Mucosa of rectum (tissue), 2 donors: Measurements from ENCODE around the gene SPTLC3.

Experiments
- H3K27ac ChIP-seq, 2 donors: one replicate each; pipeline ENCODE4 v1.7.0; 2013; ENCODE audit warnings: inconsistent platforms in 2 of 2, low read depth in 2 of 2, low read length in 2 of 2
- H3K27me3 ChIP-seq, 2 donors: one replicate each; pipeline ENCODE4 v1.7.0; 2013; ENCODE audit warnings: low read length in 2 of 2; ENCODE audit not compliant: control insufficient read depth in 2 of 2, insufficient read depth in 2 of 2
- H3K36me3 ChIP-seq, 2 donors: one replicate each; pipeline ENCODE4 v1.7.0; 2013; ENCODE audit warnings: low read length in 2 of 2; ENCODE audit not compliant: control insufficient read depth in 2 of 2, insufficient read depth in 2 of 2
- H3K4me1 ChIP-seq, 2 donors: one replicate each; pipeline ENCODE4 v1.7.0; 2013; ENCODE audit warnings: low read length in 2 of 2, mild to moderate bottlenecking in 1 of 2; ENCODE audit not compliant: control insufficient read depth in 2 of 2, insufficient read depth in 2 of 2
- H3K4me3 ChIP-seq, 2 donors: one replicate each; pipeline ENCODE4 v1.7.0; 2013; ENCODE audit warnings: low read length in 2 of 2
- H3K9ac ChIP-seq, 2 donors: one replicate each; pipeline ENCODE4 v1.7.0; 2013; ENCODE audit warnings: low read length in 2 of 2, low read depth in 1 of 2, mild to moderate bottlenecking in 1 of 2
- H3K9me3 ChIP-seq, 2 donors: one replicate each; pipeline ENCODE4 v1.7.0; 2013; ENCODE audit warnings: low read length in 2 of 2; ENCODE audit not compliant: control insufficient read depth in 2 of 2
- donor health status: healthy.
- donor health status: Normal muscosa, but diverticular disease.

The SPTLC3 gene

GRCh38 chr20:13085275-13085674 lies 76.5 kb downstream of the SPTLC3 start:
- Histone ChIP-seq H3K4me3 (no peak overlapping the region), H3K36me3 (no peaks in the 10 kb centered on the region), H3K9me3 (no peaks in the 10 kb centered on the region), H3K9ac (no peak overlapping the region), H3K4me1 (peaks cover 0 to 4% of the 10 kb centered on the region in 2 donors), H3K27ac (no peak overlapping the region), H3K27me3 (no peaks in the 10 kb centered on the region)

- Histone ChIP-seq H3K4me1 (peaks cover 0 to 6% of the 10 kb centered on the region in 2 donors), H3K27ac (no peak overlapping the region), H3K36me3 (no peaks in the 10 kb centered on the region), H3K27me3 (no peaks in the 10 kb centered on the region), H3K4me3 (peak overlapping the region in 1 of 2 donors; percentile 34), H3K9me3 (no peaks in the 10 kb centered on the region), H3K9ac (no peak overlapping the region)
These were observed 81.2 kb downstream of the SPTLC3 start for GRCh38 chr20:13089950-13090469.

DNA sequence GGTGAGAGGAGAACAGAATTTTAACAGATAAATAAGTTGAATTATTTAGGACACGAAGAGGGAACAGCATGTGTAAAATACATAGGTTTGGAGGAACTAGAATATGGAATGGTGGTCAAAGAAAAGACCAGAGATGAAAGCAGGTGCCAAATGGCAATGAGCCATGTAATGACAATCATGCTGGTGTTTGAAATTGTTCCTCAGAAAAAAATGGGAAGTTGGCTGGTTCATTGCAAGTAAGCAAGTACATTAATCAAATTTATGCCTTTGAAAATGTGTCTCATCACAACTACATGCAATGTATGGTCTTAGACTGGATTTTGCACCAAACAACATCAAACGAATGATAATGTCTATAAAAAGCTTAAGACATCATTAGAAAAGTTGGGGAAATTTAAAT lies 83.3 kb downstream of the SPTLC3 start:
- Histone ChIP-seq H3K9me3 (no peaks in the 10 kb centered on the region), H3K9ac (no peak overlapping the region), H3K4me3 (no peak overlapping the region), H3K36me3 (no peaks in the 10 kb centered on the region), H3K27me3 (no peaks in the 10 kb centered on the region), H3K4me1 (peaks cover 0 to 6% of the 10 kb centered on the region in 2 donors), H3K27ac (no peak overlapping the region)

DNA sequence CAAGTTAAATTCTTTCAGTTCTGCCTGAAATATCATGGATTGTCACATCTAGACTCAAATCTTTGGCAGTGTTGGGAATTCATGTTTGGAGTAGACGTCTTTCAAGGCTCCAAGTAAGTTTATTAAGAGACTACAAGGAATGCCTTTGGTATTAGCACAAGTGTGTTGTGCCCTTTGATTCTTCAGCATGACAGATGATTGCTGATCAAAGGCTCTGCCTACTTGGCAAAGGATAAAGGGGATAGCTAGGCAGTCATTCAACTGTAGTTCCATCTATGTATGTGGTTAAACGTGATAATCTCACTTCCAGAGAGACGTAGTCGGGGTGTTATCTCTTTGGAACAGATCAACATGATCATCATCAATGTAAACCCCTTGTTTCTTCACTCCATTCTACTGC lies 86.2 kb downstream of the SPTLC3 start:
- Histone ChIP-seq H3K4me3 (no peak overlapping the region), H3K27ac (no peak overlapping the region), H3K4me1 (peaks cover 0 to 6% of the 10 kb centered on the region in 2 donors), H3K27me3 (no peaks in the 10 kb centered on the region), H3K9ac (no peak overlapping the region), H3K36me3 (no peaks in the 10 kb centered on the region), H3K9me3 (no peaks in the 10 kb centered on the region)

GRCh38 chr20:13098720-13099355 lies 90.1 kb downstream of the SPTLC3 start:
- Histone ChIP-seq H3K4me3 (no peak overlapping the region), H3K27ac (no peak overlapping the region), H3K9ac (no peak overlapping the region), H3K9me3 (no peaks in the 10 kb centered on the region), H3K27me3 (no peaks in the 10 kb centered on the region), H3K36me3 (no peaks in the 10 kb centered on the region), H3K4me1 (peaks cover 3 to 5% of the 10 kb centered on the region in 2 donors)

- Histone ChIP-seq H3K27me3 (no peaks in the 10 kb centered on the region), H3K9me3 (no peaks in the 10 kb centered on the region), H3K9ac (no peak overlapping the region)
These were observed 90.9 kb downstream of the SPTLC3 start for GRCh38 chr20:13099676-13100075.

GRCh38 chr20:13101276-13101675 lies 92.5 kb downstream of the SPTLC3 start:
- Histone ChIP-seq H3K4me1 (peaks cover 3 to 5% of the 10 kb centered on the region in 2 donors), H3K9ac (no peak overlapping the region), H3K36me3 (no peaks in the 10 kb centered on the region), H3K9me3 (no peaks in the 10 kb centered on the region), H3K27ac (no peak overlapping the region), H3K27me3 (no peaks in the 10 kb centered on the region), H3K4me3 (no peak overlapping the region)

More at GRCh38 chr20:13099676-13100075, 90.9 kb downstream of the SPTLC3 start:
- Histone ChIP-seq H3K27ac (no peak overlapping the region), H3K36me3 (no peaks in the 10 kb centered on the region), H3K4me1 (peaks cover 3 to 5% of the 10 kb centered on the region in 2 donors), H3K4me3 (no peak overlapping the region)

DNA sequence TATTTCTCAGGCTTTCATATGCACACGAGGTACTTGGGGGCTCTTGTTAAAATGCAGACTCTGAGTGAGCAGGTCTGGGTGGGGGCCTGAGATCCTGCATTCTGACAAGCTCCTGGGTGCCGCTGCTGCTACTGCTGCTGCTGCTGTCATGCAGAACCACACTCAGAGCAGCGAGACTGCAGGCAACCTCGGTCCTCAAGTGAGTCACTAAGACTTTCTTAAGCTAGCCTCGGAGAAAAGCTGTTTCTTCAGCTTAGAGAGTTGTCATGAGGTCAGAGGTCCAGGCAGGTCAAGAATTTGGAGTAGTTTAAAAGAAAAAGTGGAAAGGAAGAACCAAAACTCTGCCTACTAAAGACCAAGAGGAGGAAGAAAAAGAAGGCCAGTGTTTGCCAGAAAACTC lies 92.9 kb downstream of the SPTLC3 start:
- no peak overlapping the region for H3K27ac ChIP-seq
- H3K4me3 ChIP-seq: no peak overlapping the region
- no peaks in the 10 kb centered on the region for H3K36me3 ChIP-seq
- peaks cover 3 to 5% of the 10 kb centered on the region in 2 donors for H3K4me1 ChIP-seq
- no peaks in the 10 kb centered on the region for H3K9me3 ChIP-seq
- no peaks in the 10 kb centered on the region for H3K27me3 ChIP-seq
- no peak overlapping the region for H3K9ac ChIP-seq

DNA sequence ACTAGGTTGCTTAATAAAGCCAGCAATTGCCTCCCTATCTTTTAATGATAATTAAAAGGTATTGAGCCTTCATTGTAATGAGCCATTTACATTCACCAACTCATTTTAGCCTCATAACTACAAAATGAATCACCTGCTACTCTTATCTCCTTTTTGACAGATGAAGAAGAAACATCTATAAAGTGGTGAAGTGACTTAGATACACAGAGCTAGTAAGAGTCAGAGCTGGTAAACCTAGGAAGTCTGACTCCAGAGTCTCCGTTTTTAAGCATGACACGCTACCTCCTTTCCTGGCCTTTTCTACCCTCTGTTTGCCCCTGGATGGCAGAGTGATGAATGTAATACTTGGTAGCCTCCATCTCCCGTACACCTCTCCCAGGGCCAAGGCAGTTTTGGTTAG lies 93.5 kb downstream of the SPTLC3 start:
- Histone ChIP-seq H3K27me3 (no peaks in the 10 kb centered on the region), H3K36me3 (no peaks in the 10 kb centered on the region), H3K4me1 (peaks cover 3 to 5% of the 10 kb centered on the region in 2 donors), H3K9me3 (no peaks in the 10 kb centered on the region), H3K27ac (no peak overlapping the region), H3K4me3 (no peak overlapping the region), H3K9ac (no peak overlapping the region)

GRCh38 chr20:13102694-13103093 lies 93.9 kb downstream of the SPTLC3 start:
- Histone ChIP-seq H3K27ac (no peak overlapping the region), H3K9ac (no peak overlapping the region), H3K27me3 (no peaks in the 10 kb centered on the region), H3K4me3 (no peak overlapping the region), H3K9me3 (no peaks in the 10 kb centered on the region), H3K36me3 (no peaks in the 10 kb centered on the region), H3K4me1 (peaks cover 3 to 5% of the 10 kb centered on the region in 2 donors)
